Measurements from ENCODE around the gene RBM47.

GRCh38 chr4:40375620-40376019, 254.0 kb downstream of the RBM47 start:
- TF ChIP-seq CTCF (IDR thresholded peaks at IDR 0.05; ENCODE audit: insufficient read depth, low read length) = no peak
- no peak for TF ChIP-seq POLR2AphosphoS5 (IDR thresholded peaks at IDR 0.05; ENCODE audit: low read depth)
- no peak for TF ChIP-seq REST (IDR thresholded peaks at IDR 0.05; ENCODE audit: insufficient replicate concordance, low read depth)
- no peak for TF ChIP-seq GABPA (IDR thresholded peaks at IDR 0.05; ENCODE audit: low read depth)
